A549 treated with dexamethasone at 1 μM for 4 hours (cell line): ENCODE data around the gene MEX3B. TPM values are rescaled to one million over a fixed set of nuclear protein-coding genes. Genes with fewer than 3 reads are reported as not detected.

Experiments used
- total RNA-seq: library from RNA; stranded (reverse); fragments of 200-300 nt; extraction: Qiagen RNA extraction; gene quantifications from 5 replicates; pipeline ENCODE4 v1.2.3, GENCODE V29; 2022

Gene MEX3B
- total RNA-seq, result 2.9 to 4.7 TPM (median 3.9 TPM) in 5 replicates

GRCh38 chr15:82045892-82046665, at the start of gene MEX3B:
Gene MEX3B, minus strand, starts transcription at chr15:82046018. Its CDS starts 313 bp downstream, at chr15:82045705.

Other genes starting within 250 kb of the MEX3B start
- gene EFL1, start 216.7 kb upstream of the MEX3B start, total RNA-seq, result 21.0 to 30.1 TPM (median 26.6 TPM) in 5 replicates
- gene SAXO2, start 216.8 kb upstream of the MEX3B start, total RNA-seq, result 0.99 to 3.1 TPM (median 2.4 TPM) in 5 replicates